Left ventricle myocardium inferior (tissue), 1 donor: Measurements from ENCODE around the gene PTPRT. TPM values are rescaled to one million over a fixed set of nuclear protein-coding genes. Genes with fewer than 3 reads are reported as not detected.

Experiments
- DNase-seq: peaks from one replicate; pipeline ENCODE4 v3.0.0-alpha.2; 2020
- H3K27ac ChIP-seq: fragments of 200-600 bp; replicated peaks from 2 replicates; pipeline ENCODE4 v1.8.0; 2021
- H3K27me3 ChIP-seq: fragments of 200-600 bp; 2 replicates; pipeline ENCODE4 v1.8.0; 2021; ENCODE audit warnings: low read depth
- H3K36me3 ChIP-seq: fragments of 200-600 bp; 2 replicates; pipeline ENCODE4 v1.8.0; 2021
- H3K4me1 ChIP-seq: fragments of 200-600 bp; 2 replicates; pipeline ENCODE4 v1.8.0; 2021
- H3K4me3 ChIP-seq: fragments of 200-600 bp; 2 replicates; pipeline ENCODE4 v1.8.0; 2021; ENCODE audit warnings: mild to moderate bottlenecking, moderate library complexity
- H3K9me3 ChIP-seq: fragments of 200-600 bp; replicated peaks from 2 replicates; pipeline ENCODE4 v1.8.0; 2021
- CTCF ChIP-seq: fragments of 200-600 bp; IDR thresholded peaks from 2 replicates; pipeline ENCODE4 v1.8.0; 2021; ENCODE audit warnings: antibody characterized with exemption, mild to moderate bottlenecking, borderline replicate concordance
- intact Hi-C: fragments of 100-400 bp; cut with micrococcal nuclease; formaldehyde crosslinking; loops from one replicate; pipeline ENCODE4 v1.11.0; 2022
- total RNA-seq: library from RNA; stranded (reverse); fragmentation: NEBNext Ultra II Directional; extraction: Animal tissue kit (Norgen Biotek cat#: 25700); gene quantifications from one replicate; pipeline ENCODE4 v1.2.1, GENCODE V29; 2021
- donor health status: DM: no; HTN: yes; CAD: no; lungs with severe emphysema.

The PTPRT gene
- total RNA-seq, 1 donor from 2014 or later: 0.08 TPM

- Histone ChIP-seq H3K4me3 (no peak overlapping the region), H3K27ac (no peak overlapping the region), H3K4me1 (no peaks in the 10 kb centered on the region), H3K36me3 (no peaks in the 10 kb centered on the region), H3K9me3 (peaks cover 7% of the 10 kb centered on the region), H3K27me3 (no peaks in the 10 kb centered on the region)
- intact Hi-C loops: no loop called here
- no peak for TF ChIP-seq CTCF
- no peak for DNase-seq
These were observed 550.6 kb downstream of the PTPRT start for GRCh38 chr20:42639140-42639539.

DNA sequence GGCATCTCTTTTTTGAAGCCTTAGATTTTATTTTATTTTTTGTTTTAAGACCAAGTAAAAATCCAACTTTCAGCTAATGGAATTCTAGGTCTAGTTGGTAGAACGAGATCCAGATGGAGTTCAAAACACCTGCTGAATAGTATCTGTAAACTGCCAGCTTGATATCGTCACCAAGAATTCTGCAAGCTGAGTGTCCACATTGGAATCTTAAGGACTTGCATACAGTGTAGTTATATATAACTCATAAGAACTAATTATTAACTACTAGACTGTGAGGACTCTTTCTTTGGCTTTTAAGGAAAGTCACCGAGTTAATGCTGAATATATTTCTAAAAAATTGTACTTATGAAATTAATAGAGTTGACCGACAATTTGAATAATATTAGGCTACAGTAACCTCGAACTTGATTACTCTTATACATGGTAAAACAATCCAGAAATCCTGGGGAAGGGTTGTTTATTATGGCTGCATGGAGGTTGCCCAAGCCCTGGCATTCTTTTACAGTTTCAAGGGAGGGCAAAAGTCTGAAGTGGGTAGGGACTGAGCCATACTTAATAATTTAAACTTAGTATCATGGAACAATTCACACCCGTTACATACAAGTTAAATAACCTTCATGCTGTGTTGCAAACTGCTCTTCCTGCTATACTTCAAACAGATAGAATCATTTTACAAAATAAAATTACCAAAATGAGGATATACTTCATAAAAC lies 553.9 kb downstream of the PTPRT start:
- Histone ChIP-seq H3K36me3 (no peaks in the 10 kb centered on the region), H3K27ac (no peak overlapping the region), H3K4me3 (no peak overlapping the region), H3K9me3 (no peaks in the 10 kb centered on the region), H3K4me1 (no peaks in the 10 kb centered on the region), H3K27me3 (no peaks in the 10 kb centered on the region)
- no peak for DNase-seq
- TF ChIP-seq CTCF: no peak
- intact Hi-C loops: no loop called here

- Histone ChIP-seq H3K9me3 (no peaks in the 10 kb centered on the region), H3K4me1 (no peaks in the 10 kb centered on the region), H3K36me3 (no peaks in the 10 kb centered on the region), H3K27me3 (no peaks in the 10 kb centered on the region), H3K4me3 (no peak overlapping the region), H3K27ac (no peak overlapping the region)
- DNase-seq: no peak
- no peak for TF ChIP-seq CTCF
- intact Hi-C loops: no loop called here
These were observed 555.5 kb downstream of the PTPRT start for GRCh38 chr20:42634156-42634555.

- no peaks in the 10 kb centered on the region for H3K36me3 ChIP-seq
- no peak overlapping the region for H3K4me3 ChIP-seq
- intact Hi-C loops: no loop called here
- H3K27me3 ChIP-seq: peaks cover 4% of the 10 kb centered on the region
- no peak for TF ChIP-seq CTCF
- no peak for DNase-seq
- H3K27ac ChIP-seq: no peak overlapping the region
- no peaks in the 10 kb centered on the region for H3K4me1 ChIP-seq
- H3K9me3 ChIP-seq: no peaks in the 10 kb centered on the region
These were observed 561.0 kb downstream of the PTPRT start for GRCh38 chr20:42628683-42629082.

DNA sequence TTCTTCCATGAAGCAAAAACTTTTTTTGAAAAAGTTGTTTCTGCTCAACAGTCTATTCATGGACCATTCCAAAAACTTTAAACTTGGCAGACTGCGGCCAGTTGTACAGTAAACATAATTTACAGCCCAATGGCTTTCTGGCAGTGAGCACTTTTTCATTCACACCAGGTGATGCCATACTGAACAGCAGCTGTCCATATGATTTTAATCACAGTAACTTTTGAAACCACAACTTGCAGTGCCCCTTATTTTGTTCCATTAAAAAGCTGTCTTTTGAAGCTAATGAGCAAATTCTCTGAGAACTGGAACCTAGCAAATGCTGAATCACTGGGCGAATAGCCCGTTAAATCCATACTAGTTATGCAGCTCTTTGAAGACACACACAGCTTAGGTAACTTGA lies 576.6 kb downstream of the PTPRT start:
- H3K4me3 ChIP-seq: no peak overlapping the region
- no peaks in the 10 kb centered on the region for H3K27me3 ChIP-seq
- intact Hi-C loops: no loop called here
- TF ChIP-seq CTCF: no peak
- no peaks in the 10 kb centered on the region for H3K36me3 ChIP-seq
- no peak overlapping the region for H3K27ac ChIP-seq
- no peak for DNase-seq
- H3K9me3 ChIP-seq: peaks cover 16% of the 10 kb centered on the region
- H3K4me1 ChIP-seq: no peaks in the 10 kb centered on the region
